ENCODE results near the gene C1QL4.

The C1QL4 gene

DNA sequence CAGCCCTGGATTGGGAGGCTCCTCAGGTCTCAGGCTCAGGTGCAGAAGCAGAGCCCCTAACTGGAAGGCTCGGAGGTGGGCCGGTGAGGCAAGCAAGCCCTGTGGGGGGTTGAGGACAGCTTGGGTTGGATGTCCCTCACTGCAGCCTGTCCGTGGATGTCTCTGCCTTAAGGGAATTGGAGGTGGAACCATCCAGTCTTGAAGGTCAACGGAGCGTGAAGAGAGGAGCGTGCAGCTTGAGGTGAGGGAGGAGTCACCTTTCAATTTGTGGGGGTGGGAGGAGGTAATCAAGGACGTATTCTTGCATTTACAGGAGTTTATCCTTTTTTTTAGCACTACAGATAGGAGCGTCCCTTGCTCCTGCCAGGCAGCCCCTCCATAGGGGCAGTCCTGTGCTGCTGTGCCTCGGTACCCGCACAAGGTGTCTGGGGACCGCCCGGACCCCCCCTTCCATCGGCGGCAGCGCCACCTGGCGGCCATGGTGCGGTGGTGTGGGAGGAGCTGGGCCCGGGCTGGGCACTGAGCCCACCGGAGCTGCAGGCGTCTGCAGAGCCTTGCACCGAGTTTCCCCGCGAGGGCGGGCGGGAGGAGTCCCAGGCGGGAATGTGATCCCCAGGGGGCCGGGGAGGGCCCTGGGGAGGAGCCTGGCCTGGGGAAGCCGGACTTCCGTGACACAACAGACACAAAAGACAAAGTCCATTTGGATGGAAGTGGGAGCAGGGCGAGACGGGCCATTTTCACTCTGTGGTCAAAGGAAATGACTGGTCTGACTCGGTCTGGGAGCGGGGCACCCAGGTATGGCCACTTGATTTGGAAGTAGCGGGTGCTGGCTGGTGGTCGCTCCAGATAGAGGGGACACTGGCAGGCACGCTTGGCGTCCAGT, 10.6 kb upstream of the C1QL4 start:
- Histone ChIP-seq H3K27me3 (ENCODE audit: insufficient read depth, low read length) (peaks cover 73% of the 10 kb centered on the region), H3K4me3 (ENCODE audit: low read length) (peak overlapping the region; percentile 43), H3K4me1 (ENCODE audit: insufficient read depth, low read length) (peaks cover 9% of the 10 kb centered on the region), H3K9me3 (ENCODE audit: insufficient read depth, low read depth, low read length) (no peaks in the 10 kb centered on the region), H3K9ac (ENCODE audit: low read depth, low read length) (no peak overlapping the region), H3K27ac (ENCODE audit: low read depth, low read length) (no peak overlapping the region), H3K36me3 (ENCODE audit: insufficient read depth, low read length) (no peaks in the 10 kb centered on the region)
- WGBS, result 10% methylated on average over 37 of the region's 37 CpGs

DNA sequence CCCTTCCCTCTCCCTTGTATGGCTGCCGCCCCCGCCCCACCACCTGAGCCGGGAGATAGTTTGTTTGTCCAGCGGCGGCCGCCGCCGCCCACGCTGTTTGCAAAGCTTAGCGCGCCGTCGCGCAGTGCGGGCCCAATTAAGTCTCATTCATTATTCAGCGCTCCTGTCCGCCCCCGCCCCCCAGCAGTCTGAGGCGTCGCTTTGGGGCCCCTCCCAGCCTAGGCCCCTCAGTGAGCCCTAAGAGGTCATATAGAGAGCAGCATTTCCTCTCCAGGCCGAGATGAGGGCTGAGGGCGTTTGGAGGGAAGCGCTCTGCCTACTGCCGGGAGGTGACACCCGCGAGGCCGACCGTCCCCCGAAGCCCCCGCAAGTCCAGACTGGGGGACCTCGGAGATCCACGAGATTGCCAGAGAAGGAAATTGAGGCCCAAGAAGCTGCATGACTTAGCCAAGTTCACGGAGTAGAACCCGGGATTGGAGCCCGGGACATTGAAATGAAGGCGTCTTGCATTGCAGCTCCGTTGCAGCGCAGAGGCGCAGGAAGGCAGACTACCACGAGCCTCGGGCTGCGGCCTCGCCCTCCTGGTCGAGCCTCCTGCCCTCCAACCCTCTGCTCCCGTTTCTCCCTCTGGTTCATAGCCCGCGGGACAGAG, 9.8 kb upstream of the C1QL4 start, which contains the start of gene DNAJC22:
Gene DNAJC22, plus strand, starts transcription at position 230 of the 652 bp plus-strand sequence. CDS start 1,985 bp downstream, outside the sequence.
- Histone ChIP-seq H3K4me1 (ENCODE audit: insufficient read depth, low read length) (peaks cover 9% of the 10 kb centered on the region), H3K9ac (ENCODE audit: low read depth, low read length) (no peak within 1 kb of the TSS), H3K4me3 (ENCODE audit: low read length) (peak within 1 kb of the TSS; percentile 43), H3K9me3 (ENCODE audit: insufficient read depth, low read depth, low read length) (no peaks in the 10 kb centered on the region), H3K36me3 (ENCODE audit: insufficient read depth, low read length) (no peaks in the 10 kb centered on the region), H3K27ac (ENCODE audit: low read depth, low read length) (no peak within 1 kb of the TSS), H3K27me3 (ENCODE audit: insufficient read depth, low read length) (peaks cover 81% of the 10 kb centered on the region)
- under 1% methylated on average over 47 of the region's 47 CpGs for WGBS

DNA sequence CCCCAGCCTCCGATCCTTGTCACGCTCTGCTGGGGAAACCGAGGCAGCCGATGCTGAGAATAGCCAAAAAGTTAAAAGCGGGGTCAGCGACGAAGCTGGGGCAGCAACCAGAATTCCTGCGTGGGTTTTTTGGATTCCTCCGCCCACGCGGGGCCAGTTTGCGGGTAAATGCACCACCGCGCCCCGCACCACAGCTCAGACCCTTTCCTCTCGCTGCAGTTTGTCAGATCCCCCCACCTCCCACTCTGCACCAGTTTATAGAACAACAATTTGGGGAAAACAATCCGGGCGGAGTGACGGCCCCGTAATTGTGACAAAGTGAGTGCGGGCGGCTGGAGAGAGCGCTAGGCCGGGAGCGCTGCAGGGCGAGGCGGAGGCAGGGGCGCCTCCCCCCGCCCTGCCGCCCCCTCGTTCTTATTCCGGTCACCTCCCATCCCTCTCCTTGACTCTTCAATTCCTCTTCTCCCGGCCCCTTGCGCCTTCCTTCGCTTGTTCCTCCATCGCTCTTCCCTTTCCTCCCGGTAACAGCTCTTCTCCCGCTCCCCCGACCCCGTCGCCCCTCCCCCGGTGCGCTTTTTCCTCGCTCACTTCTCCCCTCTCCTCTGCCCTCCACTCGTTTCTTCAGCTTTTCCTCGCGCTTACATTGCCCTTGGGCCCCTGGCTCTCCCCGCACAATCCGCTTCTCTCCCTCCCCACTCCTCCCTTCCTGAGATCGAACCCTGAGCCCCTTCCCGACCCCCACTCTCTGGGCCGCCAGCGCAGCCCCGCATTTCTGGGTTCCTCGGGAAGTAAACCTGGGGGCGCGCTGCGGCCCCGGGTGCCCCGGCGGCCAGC, 9.1 kb upstream of the C1QL4 start:
- no peaks in the 10 kb centered on the region for H3K36me3 ChIP-seq (ENCODE audit: insufficient read depth, low read length)
- no peak overlapping the region for H3K27ac ChIP-seq (ENCODE audit: low read depth, low read length)
- WGBS, result under 1% methylated on average over 61 of the region's 61 CpGs
- no peak overlapping the region for H3K9ac ChIP-seq (ENCODE audit: low read depth, low read length)
- H3K9me3 ChIP-seq (ENCODE audit: insufficient read depth, low read depth, low read length), result no peaks in the 10 kb centered on the region
- peak overlapping the region; percentile 43 for H3K4me3 ChIP-seq (ENCODE audit: low read length)
- peaks cover 89% of the 10 kb centered on the region for H3K27me3 ChIP-seq (ENCODE audit: insufficient read depth, low read length)
- peaks cover 13% of the 10 kb centered on the region for H3K4me1 ChIP-seq (ENCODE audit: insufficient read depth, low read length)

DNA sequence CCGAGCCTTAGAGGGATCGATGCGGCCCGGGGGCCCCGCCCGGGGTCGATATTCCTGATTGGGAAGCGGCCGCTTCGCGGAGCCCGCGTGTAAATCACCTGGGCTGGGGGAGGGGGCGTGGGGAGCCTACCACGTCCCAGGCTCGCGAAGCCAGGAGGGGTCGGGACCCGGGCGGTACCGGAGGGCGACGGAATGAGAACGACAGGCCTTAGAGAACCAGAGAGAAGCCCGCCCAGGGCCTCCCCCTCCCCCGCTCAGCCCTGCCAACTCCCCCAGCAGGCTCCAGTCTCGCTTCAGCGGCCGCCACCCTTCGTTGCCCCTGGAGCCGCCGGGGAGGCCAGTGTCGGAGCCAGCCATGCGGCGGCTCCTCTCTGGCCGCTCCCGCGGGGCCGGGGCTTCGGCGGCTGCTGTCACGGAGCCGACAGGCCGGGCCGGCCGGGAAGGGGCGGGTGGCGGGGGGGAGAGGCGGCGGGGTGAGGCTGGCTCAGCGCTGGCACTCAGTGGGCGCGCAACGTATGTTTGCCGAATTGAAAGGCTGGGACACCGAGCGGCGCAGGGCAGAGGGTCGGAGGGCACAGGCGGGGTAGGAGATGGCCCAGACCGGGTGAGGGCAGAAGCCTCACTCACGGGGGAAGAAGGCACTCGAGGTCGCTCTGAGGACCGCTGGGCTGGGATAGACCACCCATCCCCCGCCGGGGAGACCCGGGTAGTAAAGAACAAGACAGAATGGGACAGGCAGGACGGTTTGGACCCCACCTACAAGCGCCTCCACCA, 8.2 kb upstream of the C1QL4 start:
- Histone ChIP-seq H3K27me3 (ENCODE audit: insufficient read depth, low read length) (peaks cover 97% of the 10 kb centered on the region), H3K27ac (ENCODE audit: low read depth, low read length) (no peak overlapping the region), H3K4me1 (ENCODE audit: insufficient read depth, low read length) (peaks cover 13% of the 10 kb centered on the region), H3K9ac (ENCODE audit: low read depth, low read length) (no peak overlapping the region), H3K9me3 (ENCODE audit: insufficient read depth, low read depth, low read length) (no peaks in the 10 kb centered on the region), H3K36me3 (ENCODE audit: insufficient read depth, low read length) (no peaks in the 10 kb centered on the region), H3K4me3 (ENCODE audit: low read length) (peak overlapping the region; percentile 43)
- 1% methylated on average over 57 of the region's 70 CpGs for WGBS

DNA sequence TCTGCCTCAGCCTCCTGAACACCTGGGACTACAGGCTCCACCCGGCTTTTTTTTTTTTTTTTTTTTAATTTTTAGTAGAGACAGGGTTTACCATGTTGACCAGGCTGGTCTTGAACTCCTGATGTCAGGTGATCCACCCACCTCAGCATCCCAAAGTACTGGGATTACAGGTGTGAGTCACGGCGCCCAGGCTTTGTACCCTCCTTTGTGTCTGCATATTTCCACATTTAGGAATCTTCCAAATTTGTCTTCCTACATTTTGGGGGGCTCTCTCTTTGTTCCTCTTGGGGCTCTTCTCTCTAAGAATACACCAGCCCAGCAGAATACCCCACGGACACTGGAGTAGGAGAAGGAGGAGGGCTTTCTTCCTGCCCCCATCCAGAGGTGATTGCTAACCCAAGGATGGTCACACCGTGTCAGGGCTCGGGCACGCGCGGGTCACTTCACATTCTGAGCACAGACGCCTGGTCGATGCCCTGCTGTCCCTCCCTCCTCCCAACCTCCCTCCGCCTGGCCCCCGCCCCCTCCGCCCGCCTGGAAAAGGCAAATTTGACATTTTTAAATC, 7.6 kb upstream of the C1QL4 start:
- Histone ChIP-seq H3K9me3 (ENCODE audit: insufficient read depth, low read depth, low read length) (no peaks in the 10 kb centered on the region), H3K9ac (ENCODE audit: low read depth, low read length) (no peak overlapping the region), H3K4me3 (ENCODE audit: low read length) (no peak overlapping the region), H3K4me1 (ENCODE audit: insufficient read depth, low read length) (peaks cover 13% of the 10 kb centered on the region), H3K27me3 (ENCODE audit: insufficient read depth, low read length) (peaks cover 100% of the 10 kb centered on the region), H3K27ac (ENCODE audit: low read depth, low read length) (no peak overlapping the region), H3K36me3 (ENCODE audit: insufficient read depth, low read length) (no peaks in the 10 kb centered on the region)
- 5% methylated on average over 13 of the region's 15 CpGs for WGBS

DNA sequence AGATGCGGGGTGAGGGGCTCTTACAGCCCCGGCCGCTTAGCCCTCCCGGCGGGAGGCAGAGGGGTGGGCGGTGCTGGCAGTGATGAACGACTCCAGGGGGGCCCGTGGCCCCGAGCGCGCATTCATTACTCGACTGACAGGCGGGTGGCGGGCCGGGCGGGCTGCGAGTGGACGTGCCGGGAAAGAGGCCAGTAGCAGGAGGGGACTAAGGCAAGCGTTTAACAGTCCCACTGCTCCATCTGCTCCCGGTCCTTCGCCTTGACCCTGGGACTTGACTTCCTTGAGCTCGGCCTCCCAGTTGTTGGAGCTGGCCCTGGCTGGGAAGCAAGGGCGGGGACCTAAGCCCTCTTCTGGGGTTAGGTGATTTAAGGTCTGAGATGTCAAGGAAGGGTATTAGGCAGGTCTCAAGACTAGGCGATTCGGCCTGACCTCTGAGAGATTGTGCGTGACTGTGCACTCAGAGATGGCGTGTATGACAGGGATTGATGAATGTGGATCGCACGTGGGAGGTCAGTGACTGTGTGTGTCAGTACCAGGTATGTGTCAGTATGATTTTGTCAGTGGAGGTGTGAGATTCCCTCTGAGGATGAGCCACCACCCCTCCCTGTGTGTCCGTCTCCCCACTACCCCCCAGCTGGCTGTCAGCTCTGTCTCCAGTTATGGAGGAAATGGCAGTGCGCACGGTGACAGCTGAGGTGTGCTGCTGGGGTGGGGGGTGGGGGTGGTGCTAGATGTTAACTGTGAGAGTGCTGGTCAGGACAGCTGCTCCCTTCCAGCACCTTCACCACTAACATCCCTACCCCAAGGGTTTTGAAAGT, 6.1 kb upstream of the C1QL4 start:
- no peaks in the 10 kb centered on the region for H3K36me3 ChIP-seq (ENCODE audit: insufficient read depth, low read length)
- H3K27me3 ChIP-seq (ENCODE audit: insufficient read depth, low read length), result peaks cover 100% of the 10 kb centered on the region
- no peaks in the 10 kb centered on the region for H3K9me3 ChIP-seq (ENCODE audit: insufficient read depth, low read depth, low read length)
- peak overlapping the region; percentile 60 for H3K4me3 ChIP-seq (ENCODE audit: low read length)
- H3K9ac ChIP-seq (ENCODE audit: low read depth, low read length), result no peak overlapping the region
- H3K4me1 ChIP-seq (ENCODE audit: insufficient read depth, low read length), result peaks cover 24% of the 10 kb centered on the region
- 2% methylated on average over 30 of the region's 33 CpGs for WGBS
- no peak overlapping the region for H3K27ac ChIP-seq (ENCODE audit: low read depth, low read length)

DNA sequence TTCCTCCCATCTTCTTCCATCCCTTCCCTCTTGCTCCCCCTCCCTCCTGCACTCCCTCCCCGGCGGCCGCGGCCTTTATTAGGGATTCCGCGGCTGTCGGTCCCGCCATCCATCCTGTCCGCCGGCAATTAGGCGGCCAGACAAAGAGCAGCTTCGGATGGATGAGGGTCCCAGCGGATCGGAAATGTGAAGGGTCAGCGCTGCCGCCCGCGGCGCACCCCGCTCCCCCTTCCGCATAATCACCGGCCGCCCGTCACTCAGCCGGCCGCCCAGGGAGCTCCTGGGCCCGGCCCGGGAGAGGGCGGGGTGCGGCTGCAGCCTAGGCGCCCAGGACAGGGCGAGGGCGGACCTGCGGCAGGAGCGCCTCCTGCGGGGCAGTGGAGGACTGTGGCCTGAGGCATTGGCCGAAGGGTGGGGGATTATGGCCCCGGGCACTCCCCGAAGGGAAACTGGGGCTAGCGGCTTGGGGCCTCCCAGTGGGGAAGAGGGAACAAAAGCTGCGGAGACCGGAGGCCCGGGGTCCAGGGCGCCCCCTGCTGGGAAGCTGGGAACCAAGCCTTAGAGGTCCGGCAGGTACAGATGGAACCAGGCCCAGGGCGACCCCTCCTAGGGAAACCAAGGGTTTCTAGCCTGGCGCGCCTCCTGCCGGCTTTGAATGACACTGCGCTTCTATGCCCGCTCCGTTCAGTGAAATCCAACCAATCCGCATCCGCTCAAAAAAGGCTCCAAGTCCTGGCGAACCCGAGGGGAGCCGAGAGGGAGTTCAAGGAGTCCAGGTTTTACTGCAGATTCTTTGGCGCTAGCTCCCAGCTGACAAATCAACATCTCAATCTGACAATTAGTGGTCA, 5.3 kb upstream of the C1QL4 start:
- Histone ChIP-seq H3K9ac (ENCODE audit: low read depth, low read length) (no peak overlapping the region), H3K9me3 (ENCODE audit: insufficient read depth, low read depth, low read length) (no peaks in the 10 kb centered on the region), H3K4me1 (ENCODE audit: insufficient read depth, low read length) (peaks cover 29% of the 10 kb centered on the region), H3K27me3 (ENCODE audit: insufficient read depth, low read length) (peaks cover 100% of the 10 kb centered on the region), H3K36me3 (ENCODE audit: insufficient read depth, low read length) (no peaks in the 10 kb centered on the region), H3K4me3 (ENCODE audit: low read length) (peak overlapping the region; percentile 60), H3K27ac (ENCODE audit: low read depth, low read length) (no peak overlapping the region)
- under 1% methylated on average over 58 of the region's 58 CpGs for WGBS

DNA sequence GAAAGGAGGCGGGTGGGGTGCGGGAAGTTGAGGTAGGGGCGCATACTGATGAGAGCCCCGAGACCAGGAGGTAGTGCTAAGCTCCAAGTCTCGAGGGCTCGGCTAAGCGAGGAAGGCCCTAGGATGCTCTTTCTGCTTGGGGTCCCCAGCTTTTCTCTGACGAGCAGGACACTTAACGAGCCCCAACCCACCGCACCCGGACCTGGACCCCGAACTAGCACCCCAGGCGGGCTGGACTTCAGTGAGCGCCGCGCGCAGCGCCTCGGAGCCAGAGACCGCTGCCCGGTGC, 4.7 kb upstream of the C1QL4 start:
- 5% methylated on average over 21 of the region's 21 CpGs for WGBS
- H3K27ac ChIP-seq (ENCODE audit: low read depth, low read length), result no peak overlapping the region
- H3K27me3 ChIP-seq (ENCODE audit: insufficient read depth, low read length), result peaks cover 100% of the 10 kb centered on the region

DNA sequence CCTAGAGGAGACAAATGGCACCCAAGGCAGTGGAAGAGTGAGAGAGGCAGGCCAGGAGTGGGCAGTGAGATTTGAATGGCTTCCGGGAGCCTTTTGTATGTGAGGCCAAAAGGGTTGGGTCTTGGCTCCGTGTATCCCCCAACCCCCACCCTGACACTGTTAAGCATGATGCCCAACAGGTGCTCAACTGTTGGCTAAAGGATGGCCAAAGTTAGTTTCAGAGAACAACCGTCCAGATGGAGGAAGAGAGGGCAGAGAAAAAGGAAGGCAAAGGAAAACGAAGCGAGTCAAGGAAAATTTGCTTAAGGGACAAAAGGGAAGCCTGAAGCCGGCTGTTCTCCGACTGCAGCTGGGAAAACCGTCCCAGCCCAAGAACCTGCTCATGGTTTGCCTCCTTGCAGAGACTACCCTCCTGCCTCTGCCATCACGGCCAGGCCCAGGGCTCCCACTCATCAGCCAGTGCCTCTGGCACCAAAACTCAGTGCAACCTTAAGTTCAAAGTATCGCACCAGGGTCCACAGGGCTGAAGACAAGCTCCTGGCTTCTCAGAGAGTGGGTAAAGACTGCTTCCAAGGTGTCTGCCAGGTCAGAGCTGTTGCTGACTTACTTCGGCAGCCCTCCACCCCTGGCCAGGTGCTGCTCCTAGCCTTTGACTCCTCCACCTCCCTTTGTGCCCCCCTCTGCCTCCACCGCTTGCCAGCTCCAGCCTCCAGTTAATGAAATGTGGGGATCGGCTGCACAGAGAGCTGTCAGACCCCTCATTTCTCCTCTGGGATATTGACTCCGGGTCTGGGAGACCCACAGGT, 4.2 kb upstream of the C1QL4 start:
- Histone ChIP-seq H3K9me3 (ENCODE audit: insufficient read depth, low read depth, low read length) (no peaks in the 10 kb centered on the region), H3K9ac (ENCODE audit: low read depth, low read length) (no peak overlapping the region), H3K4me3 (ENCODE audit: low read length) (peak overlapping the region; percentile 60), H3K27me3 (ENCODE audit: insufficient read depth, low read length) (peaks cover 100% of the 10 kb centered on the region), H3K27ac (ENCODE audit: low read depth, low read length) (no peak overlapping the region), H3K4me1 (ENCODE audit: insufficient read depth, low read length) (peaks cover 29% of the 10 kb centered on the region), H3K36me3 (ENCODE audit: insufficient read depth, low read length) (no peaks in the 10 kb centered on the region)
- 11% methylated on average over 14 of the region's 14 CpGs for WGBS

More for the DNA sequence above, 4.7 kb upstream of the C1QL4 start:
- Histone ChIP-seq H3K36me3 (ENCODE audit: insufficient read depth, low read length) (no peaks in the 10 kb centered on the region), H3K4me1 (ENCODE audit: insufficient read depth, low read length) (peaks cover 29% of the 10 kb centered on the region), H3K9ac (ENCODE audit: low read depth, low read length) (no peak overlapping the region), H3K9me3 (ENCODE audit: insufficient read depth, low read depth, low read length) (no peaks in the 10 kb centered on the region), H3K4me3 (ENCODE audit: low read length) (peak overlapping the region; percentile 60)
